MM.1S (cell line): Measurements from ENCODE around the gene PDCD7.
"Not testable (repeated sequence)": the region's sequence is repeated elsewhere in the genome, so short reads cannot be mapped to it uniquely, and the experiment has no call there.

Experiments used
- DNase-seq: peaks from one replicate; pipeline ENCODE4 v3.0.0-alpha.2; 2015
- H2AFZ ChIP-seq: fragments of 300-600 bp; sonication (generic); 2 replicates; pipeline ENCODE4 v1.6.0; 2016; ENCODE audit warnings: antibody characterized with exemption, low read length
- H3F3A ChIP-seq: fragments of 300-600 bp; sonication (generic); 2 replicates; pipeline ENCODE4 v1.6.1; 2016; ENCODE audit warnings: mild to moderate bottlenecking, antibody characterized with exemption, low read length, moderate library complexity, mixed read lengths; ENCODE audit not compliant: insufficient read depth
- H3K27ac ChIP-seq: fragments of 300-600 bp; sonication (generic); 2 replicates; pipeline ENCODE4 v1.5.1; 2016; ENCODE audit warnings: mild to moderate bottlenecking, low read length
- H3K27me3 ChIP-seq: fragments of 300-600 bp; sonication (generic); replicated peaks from 2 replicates; pipeline ENCODE4 v1.6.0; 2016; ENCODE audit warnings: low read length; ENCODE audit not compliant: insufficient read depth
- H3K36me3 ChIP-seq: fragments of 300-600 bp; sonication (generic); replicated peaks from 2 replicates; pipeline ENCODE4 v1.6.1; 2016; ENCODE audit warnings: mild to moderate bottlenecking, low read length, mixed read lengths; ENCODE audit not compliant: insufficient read depth
- H3K4me1 ChIP-seq: fragments of 300-600 bp; sonication (generic); 2 replicates; pipeline ENCODE4 v1.6.1; 2016; ENCODE audit warnings: low read length, mixed read lengths
- H3K4me2 ChIP-seq: fragments of 300-600 bp; sonication (generic); 2 replicates; pipeline ENCODE4 v1.6.0; 2016; ENCODE audit warnings: low read depth, low read length
- H3K4me3 ChIP-seq: fragments of 300-600 bp; sonication (generic); 2 replicates; pipeline ENCODE4 v1.5.1; 2016; ENCODE audit warnings: low read length, mixed read lengths
- H3K79me2 ChIP-seq: fragments of 300-600 bp; sonication (generic); 2 replicates; pipeline ENCODE4 v1.6.1; 2016; ENCODE audit warnings: mixed run types, low read length, mixed read lengths
- H3K9ac ChIP-seq: fragments of 300-600 bp; sonication (generic); 2 replicates; pipeline ENCODE4 v1.6.1; 2016; ENCODE audit warnings: low read length, mixed read lengths
- H3K9me2 ChIP-seq: fragments of 300-600 bp; sonication (generic); replicated peaks from 2 replicates; pipeline ENCODE4 v1.6.1; 2016; ENCODE audit warnings: mild to moderate bottlenecking, low read length, mixed read lengths; ENCODE audit not compliant: insufficient read depth
- H3K9me3 ChIP-seq: fragments of 300-600 bp; sonication (generic); replicated peaks from 2 replicates; pipeline ENCODE4 v1.6.1; 2016; ENCODE audit warnings: mild to moderate bottlenecking, low read length, mixed read lengths; ENCODE audit not compliant: insufficient read depth
- H4K20me1 ChIP-seq: fragments of 300-600 bp; sonication (generic); 2 replicates; pipeline ENCODE4 v1.6.1; 2016; ENCODE audit warnings: mild to moderate bottlenecking, low read length, moderate library complexity, mixed read lengths; ENCODE audit not compliant: insufficient read depth
- CTCF ChIP-seq: fragments of 300-600 bp; sonication (generic); IDR thresholded peaks from 2 replicates; pipeline ENCODE4 v1.5.1; 2016; ENCODE audit warnings: antibody characterized with exemption, low read length, mixed read lengths
- EZH2 ChIP-seq: fragments of 300-600 bp; sonication (generic); optimal IDR thresholded peaks from 2 replicates; pipeline ENCODE3; 2017; ENCODE audit warnings: low read depth, mild to moderate bottlenecking, antibody characterized with exemption, low read length, mixed read lengths
- EZH2phosphoT487 ChIP-seq: fragments of 300-600 bp; sonication (generic); IDR thresholded peaks from 2 replicates; pipeline ENCODE4 v1.6.1; 2018; ENCODE audit warnings: antibody characterized with exemption, low read length

Gene PDCD7

GRCh38 chr15:65101411-65101890 is 32.2 kb downstream of the PDCD7 start:
- Histone ChIP-seq H3F3A (no peaks in the 10 kb centered on the region), H3K4me2 (no peak overlapping the region), H4K20me1 (no peaks in the 10 kb centered on the region), H2AFZ (no peak overlapping the region), H3K4me3 (no peak overlapping the region), H3K27me3 (no peaks in the 10 kb centered on the region), H3K27ac (no peak overlapping the region), H3K36me3 (no peaks in the 10 kb centered on the region; the same call in 1 of the 2 replicates), H3K79me2 (no peaks in the 10 kb centered on the region), H3K9me3 (no peaks in the 10 kb centered on the region), H3K9ac (no peak overlapping the region), H3K9me2 (no peaks in the 10 kb centered on the region), H3K4me1 (no peaks in the 10 kb centered on the region)
- TF ChIP-seq CTCF (peak; percentile 72), EZH2phosphoT487 (no peak), EZH2 (no peak)
- peak; percentile 35 for DNase-seq

- no peak for TF ChIP-seq CTCF
- TF ChIP-seq EZH2phosphoT487 = no peak
- no peak for TF ChIP-seq EZH2
- H3K4me3 ChIP-seq = no peak overlapping the region
- no peaks in the 10 kb centered on the region for H3K9me3 ChIP-seq
- no peak overlapping the region for H3K4me2 ChIP-seq
- H3K9me2 ChIP-seq = no peaks in the 10 kb centered on the region
- H3K4me1 ChIP-seq = no peaks in the 10 kb centered on the region
- H3K36me3 ChIP-seq = no peaks in the 10 kb centered on the region
- H4K20me1 ChIP-seq = no peaks in the 10 kb centered on the region
- no peak overlapping the region for H2AFZ ChIP-seq
- H3F3A ChIP-seq = no peaks in the 10 kb centered on the region
- H3K27ac ChIP-seq = no peak overlapping the region
- no peak for DNase-seq
- H3K9ac ChIP-seq = no peak overlapping the region
- H3K27me3 ChIP-seq = no peaks in the 10 kb centered on the region
- no peaks in the 10 kb centered on the region for H3K79me2 ChIP-seq
Observed at GRCh38 chr15:65100442-65100841, 33.2 kb downstream of the PDCD7 start.

GRCh38 chr15:65099801-65100200 is 33.8 kb downstream of the PDCD7 start:
- H3K27ac ChIP-seq, H3K4me3 ChIP-seq, H4K20me1 ChIP-seq, H3F3A ChIP-seq, H3K4me1 ChIP-seq, H3K27me3 ChIP-seq, H3K79me2 ChIP-seq, DNase-seq, H3K9me3 ChIP-seq, H3K36me3 ChIP-seq, H2AFZ ChIP-seq, H3K4me2 ChIP-seq, H3K9ac ChIP-seq, H3K9me2 ChIP-seq: not testable (repeated sequence)

GRCh38 chr15:65099336-65099735 is 34.3 kb downstream of the PDCD7 start:
- H3K4me2 ChIP-seq = no peak overlapping the region
- H3K4me3 ChIP-seq = no peak overlapping the region
- no peaks in the 10 kb centered on the region for H3K79me2 ChIP-seq
- TF ChIP-seq CTCF (no peak), EZH2phosphoT487 (no peak), EZH2 (no peak)
- no peak overlapping the region for H2AFZ ChIP-seq
- no peaks in the 10 kb centered on the region for H3K27me3 ChIP-seq
- no peaks in the 10 kb centered on the region for H4K20me1 ChIP-seq
- no peak overlapping the region for H3K9ac ChIP-seq
- no peaks in the 10 kb centered on the region for H3K9me3 ChIP-seq
- no peaks in the 10 kb centered on the region for H3F3A ChIP-seq
- H3K36me3 ChIP-seq = no peaks in the 10 kb centered on the region
- H3K27ac ChIP-seq = no peak overlapping the region
- no peaks in the 10 kb centered on the region for H3K9me2 ChIP-seq
- DNase-seq = no peak
- H3K4me1 ChIP-seq = no peaks in the 10 kb centered on the region
